CD1c-positive myeloid dendritic cell (primary cell): ENCODE data around the gene PODN.
A peak's percentile ranks its signal among the peaks of the same experiment; 100 is the strongest.

Source experiments
- DNase-seq: peaks from one replicate; pipeline ENCODE4 v3.0.0-alpha.2; 2016; ENCODE audit errors: extremely low spot score

Gene PODN

GRCh38 chr1:53061859-53062707 lies at the start of gene PODN:
Gene PODN, plus strand, starts transcription at chr1:53062213. Its CDS starts 7,643 bp downstream, at chr1:53069856.
- DNase-seq = no peak

GRCh38 chr1:53014791-53015507 lies 47.1 kb upstream of the PODN start:
- peak; percentile 85 for DNase-seq

GRCh38 chr1:53015508-53015860 lies 46.5 kb upstream of the PODN start:
- DNase-seq = no peak

GRCh38 chr1:53016705-53017104 lies 45.3 kb upstream of the PODN start:
- no peak for DNase-seq

- DNase-seq = no peak
Measured at GRCh38 chr1:53020588-53020987, 41.4 kb upstream of the PODN start.

- no peak for DNase-seq
Measured at GRCh38 chr1:53022179-53022578, 39.8 kb upstream of the PODN start.

GRCh38 chr1:53023546-53023945 lies 38.5 kb upstream of the PODN start:
- no peak for DNase-seq

- DNase-seq = no peak
Measured at GRCh38 chr1:53024117-53024516, 37.9 kb upstream of the PODN start.

GRCh38 chr1:53025034-53025768 lies 36.8 kb upstream of the PODN start:
- no peak for DNase-seq

GRCh38 chr1:53025769-53026112 lies 36.3 kb upstream of the PODN start:
- no peak for DNase-seq

GRCh38 chr1:53026254-53026653 lies 35.8 kb upstream of the PODN start:
- no peak for DNase-seq

- no peak for DNase-seq
Measured at GRCh38 chr1:53031732-53032131, 30.3 kb upstream of the PODN start.

- no peak for DNase-seq
Measured at GRCh38 chr1:53037159-53037558, 24.9 kb upstream of the PODN start.

- DNase-seq = no peak
Measured at GRCh38 chr1:53038566-53038965, 23.4 kb upstream of the PODN start.

- DNase-seq = no peak
Measured at GRCh38 chr1:53043271-53043670, 18.7 kb upstream of the PODN start.

- no peak for DNase-seq
Measured at GRCh38 chr1:53044926-53045325, 17.1 kb upstream of the PODN start.

- DNase-seq = no peak
Measured at GRCh38 chr1:53046930-53047329, 15.1 kb upstream of the PODN start.

GRCh38 chr1:53047737-53048736 lies 14.0 kb upstream of the PODN start:
- DNase-seq = no peak

- no peak for DNase-seq
Measured at GRCh38 chr1:53048960-53049573, 12.9 kb upstream of the PODN start.

GRCh38 chr1:53049574-53049967 lies 12.4 kb upstream of the PODN start:
- DNase-seq = no peak

- DNase-seq = no peak
Measured at GRCh38 chr1:53050310-53050709, 11.7 kb upstream of the PODN start.
